ENCODE measurements around the gene CPVL.

Gene CPVL

GRCh38 chr7:29065181-29065857, 81.0 kb downstream of the CPVL start (continued):
- TF ChIP-seq ZNF501 (tag by site-specific recombination; IDR thresholded peaks at IDR 0.05) (no peak), ZNF423 (tag by site-specific recombination; IDR thresholded peaks at IDR 0.05) (no peak)

DNA sequence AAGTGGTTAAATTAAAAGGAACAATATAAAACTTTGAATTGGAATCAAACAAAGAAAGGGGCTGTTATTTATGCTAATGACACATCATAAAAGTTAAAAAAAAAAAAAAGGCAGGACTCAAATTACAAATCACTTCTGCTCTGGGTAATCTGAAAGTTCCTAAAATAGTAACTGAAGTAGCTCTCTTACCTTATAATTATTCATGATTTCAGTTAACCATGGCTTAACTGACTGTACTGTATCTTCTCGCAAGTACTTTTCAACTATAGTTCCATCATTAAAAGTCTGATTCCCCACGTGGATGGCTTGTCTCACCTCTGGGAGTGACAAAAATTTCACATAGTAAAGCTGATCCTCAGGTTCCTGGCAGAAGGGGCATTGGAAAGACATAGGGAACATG, 82.5 kb downstream of the CPVL start:
- TF ChIP-seq PRDM4 (tag by site-specific recombination; IDR thresholded peaks at IDR 0.05) (no peak), SETDB1 (IDR thresholded peaks at IDR 0.05; ENCODE audit: insufficient read length, low read length) (no peak), ZNF133 (tag by site-specific recombination; IDR thresholded peaks at IDR 0.05) (no peak), ZNF146 (tag by site-specific recombination; IDR thresholded peaks at IDR 0.05) (no peak), ZNF473 (tag by site-specific recombination; IDR thresholded peaks at IDR 0.05) (no peak), GLI2 (tag by site-specific recombination; IDR thresholded peaks at IDR 0.05; ENCODE audit: borderline replicate concordance, low read depth) (no peak), WT1 (tag by site-specific recombination; IDR thresholded peaks at IDR 0.05) (no peak), ZNF792 (tag by site-specific recombination; IDR thresholded peaks at IDR 0.05) (no peak)
- TF ChIP-seq, protein P1, sequence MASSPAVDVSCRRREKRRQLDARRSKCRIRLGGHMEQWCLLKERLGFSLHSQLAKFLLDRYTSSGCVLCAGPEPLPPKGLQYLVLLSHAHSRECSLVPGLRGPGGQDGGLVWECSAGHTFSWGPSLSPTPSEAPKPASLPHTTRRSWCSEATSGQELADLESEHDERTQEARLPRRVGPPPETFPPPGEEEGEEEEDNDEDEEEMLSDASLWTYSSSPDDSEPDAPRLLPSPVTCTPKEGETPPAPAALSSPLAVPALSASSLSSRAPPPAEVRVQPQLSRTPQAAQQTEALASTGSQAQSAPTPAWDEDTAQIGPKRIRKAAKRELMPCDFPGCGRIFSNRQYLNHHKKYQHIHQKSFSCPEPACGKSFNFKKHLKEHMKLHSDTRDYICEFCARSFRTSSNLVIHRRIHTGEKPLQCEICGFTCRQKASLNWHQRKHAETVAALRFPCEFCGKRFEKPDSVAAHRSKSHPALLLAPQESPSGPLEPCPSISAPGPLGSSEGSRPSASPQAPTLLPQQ (tag by site-specific recombination; IDR thresholded peaks at IDR 0.05): no peak
- TF ChIP-seq, protein P2, sequence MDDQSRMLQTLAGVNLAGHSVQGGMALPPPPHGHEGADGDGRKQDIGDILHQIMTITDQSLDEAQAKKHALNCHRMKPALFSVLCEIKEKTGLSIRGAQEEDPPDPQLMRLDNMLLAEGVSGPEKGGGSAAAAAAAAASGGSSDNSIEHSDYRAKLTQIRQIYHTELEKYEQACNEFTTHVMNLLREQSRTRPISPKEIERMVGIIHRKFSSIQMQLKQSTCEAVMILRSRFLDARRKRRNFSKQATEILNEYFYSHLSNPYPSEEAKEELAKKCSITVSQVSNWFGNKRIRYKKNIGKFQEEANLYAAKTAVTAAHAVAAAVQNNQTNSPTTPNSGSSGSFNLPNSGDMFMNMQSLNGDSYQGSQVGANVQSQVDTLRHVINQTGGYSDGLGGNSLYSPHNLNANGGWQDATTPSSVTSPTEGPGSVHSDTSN (CRISPR knock-in tag; IDR thresholded peaks at IDR 0.05): no peak
- Histone ChIP-seq H3K9me3 (ENCODE audit: control insufficient read depth, insufficient read depth, low read depth, low read length) (no peaks in the 10 kb centered on the region), H3K4me3 (ENCODE audit: low read depth, low read length) (no peak overlapping the region), H3K27ac (ENCODE audit: extremely low read depth, low read depth, low read length) (no peak overlapping the region), H3K36me3 (ENCODE audit: control insufficient read depth in 2 of 2, insufficient read depth in 1 of 2, low read length in 2 of 2) (no peaks in the 10 kb centered on the region; a peak in 1 of 3 replicates), H3K4me1 (ENCODE audit: control insufficient read depth, insufficient read depth, low read length) (no peaks in the 10 kb centered on the region)
- ChIA-PET POLR2A (no interaction called here), CTCF (interaction anchor here (0.7 kb wide), 1 partner anchor 14 kb away, joined by 4 read pairs; no protein-coding TSS in a partner anchor)

GRCh38 chr7:29063236-29063635, 83.1 kb downstream of the CPVL start:
- Histone ChIP-seq H3K4me3 (ENCODE audit: low read depth, low read length) (no peak overlapping the region), H3K27ac (ENCODE audit: extremely low read depth, low read depth, low read length) (no peak overlapping the region), H3K36me3 (ENCODE audit: control insufficient read depth in 2 of 2, insufficient read depth in 1 of 2, low read length in 2 of 2) (no peaks in the 10 kb centered on the region; a peak in 1 of 3 replicates), H3K4me1 (ENCODE audit: control insufficient read depth, insufficient read depth, low read length) (no peaks in the 10 kb centered on the region), H3K9me3 (ENCODE audit: control insufficient read depth, insufficient read depth, low read depth, low read length) (no peaks in the 10 kb centered on the region)
- ChIA-PET POLR2A (no interaction called here), CTCF (no interaction called here)
- TF ChIP-seq, protein P3, sequence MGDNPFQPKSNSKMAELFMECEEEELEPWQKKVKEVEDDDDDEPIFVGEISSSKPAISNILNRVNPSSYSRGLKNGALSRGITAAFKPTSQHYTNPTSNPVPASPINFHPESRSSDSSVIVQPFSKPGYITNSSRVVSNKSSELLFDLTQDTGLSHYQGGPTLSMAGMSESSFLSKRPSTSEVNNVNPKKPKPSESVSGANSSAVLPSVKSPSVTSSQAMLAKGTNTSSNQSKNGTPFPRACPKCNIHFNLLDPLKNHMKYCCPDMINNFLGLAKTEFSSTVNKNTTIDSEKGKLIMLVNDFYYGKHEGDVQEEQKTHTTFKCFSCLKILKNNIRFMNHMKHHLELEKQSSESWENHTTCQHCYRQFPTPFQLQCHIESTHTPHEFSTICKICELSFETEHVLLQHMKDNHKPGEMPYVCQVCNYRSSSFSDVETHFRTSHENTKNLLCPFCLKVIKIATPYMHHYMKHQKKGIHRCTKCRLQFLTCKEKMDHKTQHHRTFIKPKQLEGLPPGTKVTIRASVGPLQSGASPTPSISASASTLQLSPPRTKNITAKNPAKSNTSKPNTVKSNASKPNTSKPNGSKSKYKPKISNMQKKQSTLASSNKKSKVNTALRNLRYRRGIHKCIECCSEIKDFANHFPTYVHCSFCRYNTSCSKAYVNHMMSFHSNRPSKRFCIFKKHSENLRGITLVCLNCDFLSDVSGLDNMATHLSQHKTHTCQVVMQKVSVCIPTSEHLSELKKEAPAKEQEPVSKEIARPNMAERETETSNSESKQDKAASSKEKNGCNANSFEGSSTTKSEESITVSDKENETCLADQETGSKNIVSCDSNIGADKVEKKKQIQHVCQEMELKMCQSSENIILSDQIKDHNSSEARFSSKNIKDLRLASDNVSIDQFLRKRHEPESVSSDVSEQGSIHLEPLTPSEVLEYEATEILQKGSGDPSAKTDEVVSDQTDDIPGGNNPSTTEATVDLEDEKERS (tag by site-specific recombination; IDR thresholded peaks at IDR 0.05): no peak
- no peak for TF ChIP-seq ZNF560 (tag by site-specific recombination; IDR thresholded peaks at IDR 0.05; ENCODE audit: borderline replicate concordance)
- no peak for TF ChIP-seq ZNF174 (tag by site-specific recombination; IDR thresholded peaks at IDR 0.05)
- no peak for TF ChIP-seq ZNF23 (tag by site-specific recombination; IDR thresholded peaks at IDR 0.05; ENCODE audit: borderline replicate concordance)
- no peak for TF ChIP-seq ZNF280C (tag by site-specific recombination; IDR thresholded peaks at IDR 0.05)
- no peak for TF ChIP-seq ZNF501 (tag by site-specific recombination; IDR thresholded peaks at IDR 0.05)
- TF ChIP-seq ZNF292 (tag by site-specific recombination; IDR thresholded peaks at IDR 0.05; ENCODE audit: borderline replicate concordance, low read depth): no peak
- no peak for TF ChIP-seq ZNF175 (tag by site-specific recombination; IDR thresholded peaks at IDR 0.05)

Measured in HEK293 (cell line).